Left lung (tissue), 10 donors: ENCODE measurements around the gene CLDN18. TPM values are rescaled to one million over a fixed set of nuclear protein-coding genes. Genes with fewer than 3 reads are reported as not detected.

Experiments
- ATAC-seq: fragments of 200-7000 bp; cut with Tn5 transposase; one replicate; pipeline ENCODE4 v1.9.1; 2020; ENCODE audit warnings: moderate library complexity
- DNase-seq, 4 donors: peaks; one replicate each; pipeline ENCODE4 v3.0.0-alpha.2; 2013 to 2020
- H3K27ac ChIP-seq, 2 donors: fragments of 200-600 bp; sonication (generic) in 1 of 2; one replicate each; pipeline versions ENCODE4 v1.5.0 to v1.8.0; 2020 to 2021
- H3K27me3 ChIP-seq, 2 donors: fragments of 200-600 bp; sonication (generic) in 1 of 2; one replicate each; pipeline versions ENCODE4 v1.5.0 to v1.8.0; 2020 to 2021
- H3K36me3 ChIP-seq, 2 donors: fragments of 200-600 bp; sonication (generic) in 1 of 2; one replicate each; pipeline versions ENCODE4 v1.5.0 to v1.8.0; 2020 to 2021
- H3K4me1 ChIP-seq, 2 donors: fragments of 200-600 bp; one replicate each; pipeline ENCODE4 v1.8.0; 2021
- H3K4me3 ChIP-seq, 2 donors: fragments of 200-600 bp; sonication (generic) in 1 of 2; one replicate each; pipeline versions ENCODE4 v1.5.0 to v1.8.0; 2020 to 2021; ENCODE audit warnings: mild to moderate bottlenecking in 1 of 2
- H3K9me3 ChIP-seq, 2 donors: fragments of 200-600 bp; sonication (generic) in 1 of 2; one replicate each; pipeline versions ENCODE4 v1.5.0 to v1.8.0; 2020 to 2021
- intact Hi-C, 2 donors: fragments of 100-400 bp; cut with DNase I; formaldehyde crosslinking; loops; one replicate each; pipeline versions ENCODE4 v1.11.2 to v1.14.2; 2022
- polyA plus RNA-seq, 6 donors: library from polyadenylated mRNA; unstranded; fragments of 120-200 nt; gene quantifications; one replicate each; pipeline ENCODE4 v1.2.1, GENCODE V29; 2013; ENCODE audit not compliant: insufficient read length in 6 of 6
- total RNA-seq, 2 donors: library from RNA; stranded (reverse); fragmentation: NEBNext Ultra II Directional; extraction: Animal tissue kit (Norgen Biotek cat#: 25700); gene quantifications; one replicate each; pipeline ENCODE4 v1.2.1, GENCODE V29; 2021
- TF ChIP-seq, protein P1 (sequence below), 2 donors: fragments of 200-600 bp; sonication (generic) in 1 of 2; IDR thresholded peaks; one replicate each; pipeline versions ENCODE4 v1.5.0 to v1.8.0; 2021; ENCODE audit warnings: antibody characterized with exemption in 2 of 2
- donor health status: DM: no; HTN: yes; CAD: no.
- donor health status: DM: no; HTN: no; CAD: no.

Gene CLDN18
- total and polyA plus RNA-seq, 8 donors = 53.1 to 354 (median 65.4) TPM

DNA sequence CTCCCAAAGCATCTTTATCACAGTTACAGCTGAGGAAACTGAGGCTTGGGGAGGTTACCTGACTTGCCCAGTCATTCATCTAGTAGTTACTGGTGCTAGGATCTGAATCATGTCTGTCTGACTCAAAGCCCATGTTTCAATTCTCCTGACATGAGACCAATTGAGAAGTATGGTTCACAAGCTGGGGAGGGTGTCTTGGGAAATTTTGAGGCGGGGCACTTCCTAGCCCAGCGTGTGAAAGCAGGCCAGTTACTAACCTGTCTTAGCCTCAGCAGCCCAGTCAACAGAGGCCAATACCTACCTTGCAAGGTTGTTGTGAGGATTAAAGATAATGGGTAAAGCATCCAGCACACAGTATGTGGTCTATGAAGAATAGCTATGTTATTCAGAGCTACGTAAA lies 37.0 kb downstream of the CLDN18 start:
- H3K36me3 ChIP-seq = peaks cover 0 to 3% of the 10 kb centered on the region in 2 donors
- DNase-seq (no peak), ATAC-seq (no peak)
- no peak overlapping the region for H3K4me3 ChIP-seq
- intact Hi-C loops = no loop called here
- no peaks in the 10 kb centered on the region for H3K27me3 ChIP-seq
- no peak overlapping the region for H3K27ac ChIP-seq
- TF ChIP-seq, protein P1, sequence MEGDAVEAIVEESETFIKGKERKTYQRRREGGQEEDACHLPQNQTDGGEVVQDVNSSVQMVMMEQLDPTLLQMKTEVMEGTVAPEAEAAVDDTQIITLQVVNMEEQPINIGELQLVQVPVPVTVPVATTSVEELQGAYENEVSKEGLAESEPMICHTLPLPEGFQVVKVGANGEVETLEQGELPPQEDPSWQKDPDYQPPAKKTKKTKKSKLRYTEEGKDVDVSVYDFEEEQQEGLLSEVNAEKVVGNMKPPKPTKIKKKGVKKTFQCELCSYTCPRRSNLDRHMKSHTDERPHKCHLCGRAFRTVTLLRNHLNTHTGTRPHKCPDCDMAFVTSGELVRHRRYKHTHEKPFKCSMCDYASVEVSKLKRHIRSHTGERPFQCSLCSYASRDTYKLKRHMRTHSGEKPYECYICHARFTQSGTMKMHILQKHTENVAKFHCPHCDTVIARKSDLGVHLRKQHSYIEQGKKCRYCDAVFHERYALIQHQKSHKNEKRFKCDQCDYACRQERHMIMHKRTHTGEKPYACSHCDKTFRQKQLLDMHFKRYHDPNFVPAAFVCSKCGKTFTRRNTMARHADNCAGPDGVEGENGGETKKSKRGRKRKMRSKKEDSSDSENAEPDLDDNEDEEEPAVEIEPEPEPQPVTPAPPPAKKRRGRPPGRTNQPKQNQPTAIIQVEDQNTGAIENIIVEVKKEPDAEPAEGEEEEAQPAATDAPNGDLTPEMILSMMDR (IDR thresholded peaks at IDR 0.05) = no peak
- H3K9me3 ChIP-seq = no peaks in the 10 kb centered on the region
- no peaks in the 10 kb centered on the region for H3K4me1 ChIP-seq

- TF ChIP-seq, protein P1 (IDR thresholded peaks at IDR 0.05) = no peak
- Histone ChIP-seq H3K9me3 (no peaks in the 10 kb centered on the region), H3K4me3 (no peak overlapping the region), H3K36me3 (peaks cover 0 to 3% of the 10 kb centered on the region in 2 donors), H3K4me1 (no peaks in the 10 kb centered on the region), H3K27ac (no peak overlapping the region), H3K27me3 (no peaks in the 10 kb centered on the region)
- ATAC-seq (no peak), DNase-seq (no peak)
- intact Hi-C loops = no loop called here
Measured at GRCh38 chr3:138047596-138048158, 37.7 kb downstream of the CLDN18 start.

DNA sequence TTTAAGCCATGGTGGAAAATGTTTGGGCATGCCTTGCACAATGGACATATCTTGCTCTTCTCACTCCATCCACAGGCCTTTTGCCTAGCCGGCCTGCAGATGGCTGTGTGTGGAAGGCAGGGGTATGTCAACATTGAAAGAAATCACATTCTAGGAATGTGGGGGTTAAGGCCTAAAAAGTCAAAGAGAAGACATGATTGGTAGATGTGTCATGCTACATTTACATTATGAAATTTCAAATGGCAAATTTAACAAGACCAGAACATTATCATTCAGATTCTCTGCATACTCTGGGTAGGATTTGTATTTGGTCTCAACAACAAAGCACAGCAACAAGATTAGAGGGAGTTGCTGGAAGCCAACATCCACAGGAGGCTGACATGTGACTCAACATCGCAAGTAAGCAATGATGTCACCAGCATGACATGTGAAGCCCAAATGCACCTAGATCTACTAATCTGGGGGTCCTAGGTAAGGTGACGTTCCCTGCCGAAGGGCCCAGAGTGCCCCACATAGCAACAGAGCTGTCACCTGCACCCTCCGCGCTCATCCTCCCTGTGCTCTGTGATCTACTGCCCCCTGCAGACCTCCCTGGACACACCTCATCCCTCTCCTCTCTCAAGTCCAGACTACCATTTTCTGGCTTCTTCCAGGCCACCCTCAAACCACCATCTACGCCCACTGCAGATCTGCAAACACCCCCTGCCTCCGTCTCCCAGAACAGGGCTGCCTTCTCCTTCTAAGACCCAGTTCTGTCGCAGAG lies 39.4 kb downstream of the CLDN18 start:
- Histone ChIP-seq H3K27me3 (no peaks in the 10 kb centered on the region), H3K4me1 (no peaks in the 10 kb centered on the region), H3K36me3 (peaks cover 0 to 3% of the 10 kb centered on the region in 2 donors), H3K27ac (no peak overlapping the region), H3K4me3 (no peak overlapping the region), H3K9me3 (no peaks in the 10 kb centered on the region)
- no peak for ATAC-seq
- intact Hi-C loops = no loop called here
- DNase-seq = no peak
- TF ChIP-seq, protein P1 (IDR thresholded peaks at IDR 0.05) = no peak

- H3K27me3 ChIP-seq = no peaks in the 10 kb centered on the region
- H3K36me3 ChIP-seq = peaks cover 0 to 3% of the 10 kb centered on the region in 2 donors
- DNase-seq (peak in 2 of 4 donors; percentile 11 to 50), ATAC-seq (peak; percentile 97)
- intact Hi-C loops = no loop called here
- no peaks in the 10 kb centered on the region for H3K4me1 ChIP-seq
- TF ChIP-seq, protein P1 (IDR thresholded peaks at IDR 0.05) = peak; percentile 43 to 50
- no peak overlapping the region for H3K27ac ChIP-seq
- H3K4me3 ChIP-seq = no peak overlapping the region
- H3K9me3 ChIP-seq = no peaks in the 10 kb centered on the region
Measured at GRCh38 chr3:138051947-138052802, 42.2 kb downstream of the CLDN18 start.

- Histone ChIP-seq H3K27me3 (no peaks in the 10 kb centered on the region), H3K9me3 (no peaks in the 10 kb centered on the region), H3K4me1 (no peaks in the 10 kb centered on the region), H3K4me3 (no peak overlapping the region), H3K27ac (no peak overlapping the region), H3K36me3 (no peaks in the 10 kb centered on the region)
- DNase-seq (no peak), ATAC-seq (no peak)
- intact Hi-C loops = no loop called here
- TF ChIP-seq, protein P1 (IDR thresholded peaks at IDR 0.05) = no peak
Measured at GRCh38 chr3:138054057-138054456, 44.1 kb downstream of the CLDN18 start.
